HG02588 (cell line): ENCODE results near the gene IRF2BP1.

Experiments
- ATAC-seq: cut with Tn5 transposase; IDR thresholded peaks from one replicate; pipeline ENCODE4 v1.9.1; 2021; ENCODE audit warnings: mild to moderate bottlenecking, moderate library complexity; ENCODE audit not compliant: unreplicated experiment

The IRF2BP1 gene

DNA sequence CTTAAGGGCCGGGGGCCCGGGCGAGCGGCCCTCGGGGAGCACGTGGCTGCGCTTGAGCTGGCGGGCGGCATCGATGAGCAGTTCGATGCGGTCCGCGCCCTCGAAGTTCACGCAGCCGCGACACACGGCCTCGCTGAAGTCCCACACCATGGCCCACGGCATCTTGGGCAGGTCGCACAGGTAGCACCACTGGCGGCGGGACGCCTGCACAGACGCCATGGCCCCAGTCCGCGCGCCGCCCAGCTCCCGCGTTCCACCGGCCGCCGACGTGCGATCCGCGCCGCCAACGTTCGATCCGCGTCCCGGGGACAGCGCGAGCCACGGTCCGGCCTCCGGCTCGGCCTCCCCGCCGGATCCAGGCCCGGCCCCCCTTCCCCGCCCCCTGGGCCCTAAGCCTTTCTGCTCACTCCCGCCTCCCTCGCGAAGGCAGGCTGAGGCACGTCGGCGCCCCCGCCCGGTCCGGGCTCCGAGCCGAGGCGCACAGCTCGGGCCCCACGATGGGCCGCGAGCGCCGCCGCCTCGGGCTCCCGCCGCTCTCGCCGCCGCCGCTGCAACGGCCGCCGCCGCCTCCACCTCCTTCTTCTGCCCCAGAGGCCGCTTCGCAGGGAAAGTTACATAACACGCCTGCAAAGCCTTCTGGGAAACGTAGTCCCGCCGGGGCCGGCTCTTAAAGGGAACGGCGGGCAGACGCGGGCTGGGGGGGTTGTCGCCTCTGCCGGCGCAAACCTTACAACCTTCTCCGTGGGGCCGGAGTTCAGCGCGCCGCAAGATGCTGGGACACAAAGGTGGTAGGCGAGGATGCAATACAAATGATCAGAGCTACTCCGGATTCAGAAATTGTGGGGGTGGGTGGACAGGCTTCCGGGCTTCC is at the start of gene IRF2BP1:
IRF2BP1 (minus strand) TSS at position 586 of the 871 bp plus-strand sequence; CDS start at position 219, 367 bp downstream.
- peak; percentile 52 for ATAC-seq

- ATAC-seq, result no peak
Measured at GRCh38 chr19:45935267-45935666, 49.3 kb upstream of the IRF2BP1 start.

- no peak for ATAC-seq
Measured at GRCh38 chr19:45934551-45935230, 48.8 kb upstream of the IRF2BP1 start.

DNA sequence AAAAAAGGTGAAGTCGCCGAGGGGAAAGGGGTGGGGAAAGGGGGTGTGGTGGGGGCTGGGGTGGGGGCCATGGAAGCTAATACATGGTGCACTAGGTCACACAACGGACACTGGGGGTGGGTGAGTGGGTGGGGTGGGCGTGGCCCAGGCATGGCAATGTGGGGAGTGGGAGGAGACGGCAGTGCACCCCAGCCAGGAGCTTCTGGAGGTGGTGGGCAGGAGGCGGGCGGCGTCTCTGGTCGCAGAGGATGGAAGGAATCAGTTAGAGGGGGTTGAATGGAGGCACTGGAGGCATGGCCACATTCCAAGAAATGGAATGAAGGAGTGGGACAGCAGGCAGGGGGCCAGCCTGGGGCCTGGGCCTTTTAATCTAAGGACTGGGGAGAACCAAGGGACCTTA is 47.8 kb upstream of the IRF2BP1 start:
- ATAC-seq, result no peak

- no peak for ATAC-seq
Measured at GRCh38 chr19:45931055-45931454, 45.1 kb upstream of the IRF2BP1 start.

DNA sequence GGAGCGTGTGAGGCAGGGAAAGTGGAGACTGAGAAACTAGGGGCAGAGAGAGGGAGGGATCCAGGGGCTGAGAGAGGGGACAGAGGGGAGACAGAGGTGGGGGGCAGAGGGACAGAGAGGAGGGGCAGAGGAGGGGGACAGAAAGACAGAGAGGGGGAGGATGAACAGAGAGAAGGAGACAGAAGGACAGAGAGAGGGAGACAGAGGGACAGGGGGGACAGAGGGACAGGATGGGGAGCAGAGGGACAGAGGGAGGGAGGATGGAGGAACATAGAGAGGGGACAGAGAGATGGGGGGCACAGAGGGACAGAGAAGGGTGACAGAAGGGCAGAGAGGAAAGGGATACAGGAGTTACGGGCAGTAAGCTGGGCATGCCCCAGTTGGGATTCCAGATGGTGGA is 43.3 kb upstream of the IRF2BP1 start:
- ATAC-seq, result no peak

DNA sequence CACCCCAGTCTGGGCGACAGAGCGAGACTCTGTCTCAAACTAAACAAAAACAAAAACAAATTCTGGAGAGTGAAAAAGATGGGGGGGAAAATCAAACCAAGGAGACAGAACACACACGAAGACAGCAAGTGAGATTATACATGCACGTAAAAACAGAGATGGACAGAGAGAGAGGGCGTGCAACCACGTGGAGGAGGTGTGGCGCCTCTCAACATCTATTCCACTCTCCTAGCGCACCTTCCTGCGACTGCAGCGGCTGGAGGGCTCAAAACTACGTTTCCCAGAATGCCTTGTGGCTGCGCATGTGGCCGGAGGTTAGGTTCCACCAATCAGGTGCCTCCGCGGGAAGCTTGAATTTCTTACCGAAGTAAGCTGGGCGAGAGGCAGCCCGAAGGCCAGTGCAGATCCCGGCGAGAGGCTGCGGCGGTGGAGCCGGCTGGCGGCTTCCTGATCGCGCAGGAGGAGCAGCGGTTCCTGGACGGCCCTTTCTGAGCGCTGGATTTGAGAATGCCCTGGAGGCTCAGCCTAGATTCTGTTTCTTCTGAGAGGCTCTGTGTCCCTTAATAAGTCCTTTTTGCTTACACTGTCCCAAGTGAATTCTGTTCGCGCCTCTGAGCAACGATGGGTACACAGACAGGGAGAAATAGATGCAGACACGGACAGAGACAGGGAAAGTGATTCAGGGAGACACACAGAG is 41.8 kb upstream of the IRF2BP1 start:
- peak; percentile 49 for ATAC-seq

DNA sequence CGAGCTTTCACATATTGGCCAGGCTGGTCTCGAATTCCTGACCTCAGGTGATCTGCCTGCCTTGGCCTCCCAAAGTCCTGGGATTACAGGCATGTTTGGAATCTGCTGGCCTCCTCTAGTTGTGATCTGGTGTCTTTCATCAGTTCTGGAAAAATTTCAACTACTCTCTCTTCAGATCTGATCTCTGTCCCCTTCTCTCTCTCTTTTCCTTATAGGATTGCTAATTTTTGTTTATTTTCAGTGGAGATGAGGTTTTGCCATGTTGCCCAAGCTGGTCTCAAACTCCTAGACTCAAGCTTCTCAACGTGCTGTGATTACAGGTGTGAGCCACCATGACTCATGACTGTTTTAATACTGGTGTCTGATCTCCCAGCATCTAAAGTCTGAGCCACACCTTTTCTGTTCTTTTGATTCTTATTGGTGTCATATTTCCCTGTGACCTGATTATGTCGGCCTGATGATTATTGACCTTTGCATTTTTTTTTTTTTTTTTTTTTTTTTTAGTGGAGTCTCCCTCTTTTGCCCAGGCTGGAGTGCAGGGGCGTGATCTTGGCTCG is 39.0 kb upstream of the IRF2BP1 start:
- no peak for ATAC-seq

DNA sequence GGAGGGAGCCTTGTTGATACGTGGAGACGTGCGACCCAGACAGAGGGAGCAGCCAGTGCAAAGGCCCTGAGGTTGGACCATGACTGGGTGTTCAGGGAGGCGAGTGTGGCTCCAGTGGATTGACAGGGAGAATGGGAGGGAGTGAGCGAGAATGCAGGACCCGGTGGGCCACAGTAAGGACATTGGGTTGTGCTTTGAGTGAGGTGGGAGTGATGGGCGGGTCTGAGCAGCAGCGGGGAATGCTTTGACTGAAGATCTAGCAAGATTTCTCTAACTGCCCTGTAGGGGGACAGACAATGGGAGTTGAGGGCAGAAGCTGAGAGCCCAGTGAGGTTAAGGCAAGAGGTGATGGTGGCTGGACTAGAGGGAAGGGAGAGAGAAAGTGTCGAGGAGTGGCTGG is 36.3 kb upstream of the IRF2BP1 start:
- no peak for ATAC-seq

DNA sequence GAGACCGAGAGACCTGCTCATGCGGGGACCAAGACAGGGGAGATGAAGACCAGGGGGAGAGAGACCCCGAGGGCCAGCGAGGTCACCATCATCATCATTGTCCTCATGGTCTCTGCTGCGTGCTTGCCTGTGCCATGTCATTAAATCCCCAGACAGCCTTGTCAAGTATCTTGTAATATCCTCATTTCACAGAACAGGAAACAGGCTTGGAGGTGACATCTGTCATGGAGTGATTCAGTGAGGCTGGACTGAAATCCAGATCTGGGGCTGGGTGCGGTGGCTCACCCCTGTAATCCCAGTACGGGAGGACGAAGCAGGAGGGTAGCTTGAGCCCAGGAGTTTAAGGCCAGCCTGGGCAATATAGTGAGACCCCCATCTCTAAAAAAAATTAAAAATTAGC is 34.5 kb upstream of the IRF2BP1 start:
- no peak for ATAC-seq

GRCh38 chr19:45919678-45920077 is 33.7 kb upstream of the IRF2BP1 start:
- no peak for ATAC-seq

GRCh38 chr19:45918721-45919120 is 32.8 kb upstream of the IRF2BP1 start:
- no peak for ATAC-seq

DNA sequence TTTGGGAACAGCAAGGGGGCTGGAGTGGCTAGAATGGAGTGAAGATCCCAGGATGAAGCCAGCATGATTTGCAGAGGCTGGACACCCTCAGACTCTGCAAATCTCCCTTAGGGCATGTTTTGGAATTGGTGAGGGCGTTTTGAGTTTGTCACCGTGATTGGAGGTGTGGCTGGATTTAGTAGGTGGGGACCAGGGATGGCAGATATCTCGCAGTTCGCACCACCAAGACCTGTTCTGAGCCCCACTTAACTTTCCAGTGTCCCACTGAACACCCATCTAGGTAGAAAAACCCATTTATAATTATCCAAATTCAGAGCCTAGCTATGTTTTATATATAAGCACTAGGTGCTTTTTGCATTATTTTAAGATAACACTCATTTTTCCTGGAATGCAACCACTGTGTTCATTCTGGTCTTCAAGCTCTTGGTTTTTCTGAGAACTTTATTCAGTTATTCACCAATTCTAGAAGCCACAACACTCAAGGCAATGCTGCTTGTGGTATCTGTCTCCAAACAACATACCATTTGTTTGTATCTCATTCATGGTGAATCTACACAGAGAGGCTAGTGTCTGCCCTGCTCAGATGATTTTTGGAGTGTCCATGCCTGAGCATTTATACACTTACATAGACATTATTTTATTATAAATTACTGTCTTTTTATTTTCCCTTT is 31.6 kb upstream of the IRF2BP1 start:
- ATAC-seq, result no peak

GRCh38 chr19:45913874-45914830 is 28.2 kb upstream of the IRF2BP1 start, which contains the start of gene NANOS2:
NANOS2 (minus strand) TSS chr19:45914778; CDS start chr19:45914693, 85 bp downstream.
- no peak for ATAC-seq

DNA sequence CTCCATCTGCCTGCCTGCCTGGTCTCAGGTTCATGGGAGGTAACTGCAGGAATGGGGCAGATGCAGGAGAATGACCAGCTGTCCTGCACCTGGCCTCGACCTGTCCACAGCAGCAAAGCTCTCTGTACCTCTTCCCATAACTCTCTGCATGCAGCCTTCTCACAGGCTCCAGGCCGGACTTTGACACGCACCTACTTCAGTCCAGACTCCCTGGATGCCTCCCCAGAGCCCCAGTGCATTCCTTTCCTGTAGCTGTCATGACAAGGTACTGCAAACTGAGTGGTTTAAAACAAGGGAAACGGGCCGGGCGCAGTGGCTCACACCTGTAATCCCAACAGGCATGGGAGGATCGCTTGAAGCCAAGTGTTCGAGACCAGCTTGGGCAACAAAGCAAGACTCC is 25.4 kb upstream of the IRF2BP1 start:
- ATAC-seq, result no peak

GRCh38 chr19:45908956-45909355 is 23.0 kb upstream of the IRF2BP1 start:
- ATAC-seq, result no peak

- no peak for ATAC-seq
Measured at GRCh38 chr19:45906221-45906620, 20.3 kb upstream of the IRF2BP1 start.

DNA sequence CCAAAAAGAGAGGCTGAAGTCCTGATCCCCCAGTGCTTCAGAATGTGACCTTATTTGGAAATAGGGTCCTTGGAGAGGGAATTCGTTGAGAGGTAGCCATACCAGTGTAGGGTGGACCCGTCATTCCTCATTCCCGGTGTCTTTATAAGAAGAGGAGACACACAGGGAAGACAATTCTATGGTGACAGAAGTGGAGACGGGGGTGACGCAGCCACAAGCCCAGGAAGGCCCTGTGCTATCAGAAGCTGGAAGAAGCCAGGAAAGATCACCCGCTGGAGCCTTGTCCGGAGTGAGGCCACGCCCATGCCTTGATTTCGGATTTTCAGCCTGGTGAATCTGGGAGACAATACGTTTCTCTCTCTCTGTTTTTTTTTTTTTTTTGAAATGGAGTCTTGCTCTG is 19.1 kb upstream of the IRF2BP1 start:
- no peak for ATAC-seq
